H9 (cell line): ENCODE results near the gene RABGAP1. TPM values are rescaled to one million over a fixed set of nuclear protein-coding genes. Genes with fewer than 3 reads are reported as not detected.

Experiments
- DNase-seq: peaks from one replicate; pipeline ENCODE4 v3.0.0-alpha.2; 2017
- H2AFZ ChIP-seq: one replicate; pipeline ENCODE4 v1.6.1; 2013; ENCODE audit warnings: mild to moderate bottlenecking, low read length, control low read depth, moderate library complexity
- H2AK5ac ChIP-seq: 2 replicates; pipeline ENCODE4 v1.6.1; 2013; ENCODE audit warnings: low read length, control low read depth, mixed read lengths; ENCODE audit not compliant: insufficient read length
- H2BK120ac ChIP-seq: one replicate; pipeline ENCODE4 v1.6.1; 2013; ENCODE audit warnings: low read depth, mild to moderate bottlenecking, low read length, control low read depth, inconsistent platforms; ENCODE audit not compliant: poor library complexity, severe bottlenecking
- H2BK12ac ChIP-seq: 2 replicates; pipeline ENCODE4 v1.6.1; 2013; ENCODE audit warnings: low read length, control low read depth, mixed read lengths, low read depth; ENCODE audit not compliant: insufficient read length
- H2BK15ac ChIP-seq: 2 replicates; pipeline ENCODE4 v1.6.1; 2013; ENCODE audit warnings: low read depth, low read length, control low read depth
- H2BK20ac ChIP-seq: one replicate; pipeline ENCODE4 v1.6.1; 2013; ENCODE audit warnings: low read depth, mild to moderate bottlenecking, low read length, control low read depth, inconsistent platforms; ENCODE audit not compliant: poor library complexity, severe bottlenecking
- H2BK5ac ChIP-seq: 2 replicates; pipeline ENCODE4 v1.6.1; 2013; ENCODE audit warnings: low read length, control low read depth, mixed read lengths; ENCODE audit not compliant: insufficient read length
- H3K14ac ChIP-seq: 2 replicates; pipeline ENCODE4 v1.6.1; 2013; ENCODE audit warnings: low read length, control low read depth; ENCODE audit not compliant: insufficient read depth
- H3K18ac ChIP-seq: 2 replicates; pipeline ENCODE4 v1.6.1; 2013; ENCODE audit warnings: low read depth, mild to moderate bottlenecking, mixed read lengths, low read length, control low read depth; ENCODE audit not compliant: insufficient read length
- H3K23ac ChIP-seq: 2 replicates; pipeline ENCODE4 v1.6.1; 2013; ENCODE audit warnings: low read length, control low read depth, mixed read lengths, low read depth; ENCODE audit not compliant: insufficient read length
- H3K23me2 ChIP-seq: 2 replicates; pipeline ENCODE4 v1.6.1; 2013; ENCODE audit warnings: low read depth, mild to moderate bottlenecking, mixed read lengths, low read length, control low read depth; ENCODE audit not compliant: insufficient read length, poor library complexity, severe bottlenecking
- H3K27ac ChIP-seq: 2 replicates; pipeline ENCODE4 v1.5.1; 2013; ENCODE audit warnings: low read length, control low read depth, mixed read lengths, low read depth; ENCODE audit not compliant: insufficient read length
- H3K27me3 ChIP-seq: 2 replicates; pipeline ENCODE4 v1.6.1; 2013; ENCODE audit warnings: low read length, control low read depth, inconsistent platforms; ENCODE audit not compliant: insufficient read depth
- H3K4ac ChIP-seq: 2 replicates; pipeline ENCODE4 v1.6.1; 2013; ENCODE audit warnings: low read depth, mild to moderate bottlenecking, control low read depth, inconsistent platforms, low read length, moderate library complexity
- H3K4me1 ChIP-seq: 2 replicates; pipeline ENCODE4 v1.6.1; 2013; ENCODE audit warnings: low read length, control low read depth, inconsistent platforms; ENCODE audit not compliant: insufficient read depth
- H3K4me2 ChIP-seq: 2 replicates; pipeline ENCODE4 v1.6.1; 2013; ENCODE audit warnings: low read length, control low read depth, mixed read lengths; ENCODE audit not compliant: insufficient read length, insufficient read depth
- H3K56ac ChIP-seq: 2 replicates; pipeline ENCODE4 v1.6.1; 2013; ENCODE audit warnings: low read depth, mild to moderate bottlenecking, mixed read lengths, low read length, control low read depth; ENCODE audit not compliant: insufficient read length
- H3K79me1 ChIP-seq: 2 replicates; pipeline ENCODE4 v1.6.1; 2013; ENCODE audit warnings: low read depth, mild to moderate bottlenecking, moderate library complexity, low read length, control low read depth, inconsistent platforms; ENCODE audit not compliant: insufficient read depth, poor library complexity, severe bottlenecking
- H3K79me2 ChIP-seq: 2 replicates; pipeline ENCODE4 v1.6.1; 2013; ENCODE audit warnings: low read length, control low read depth, inconsistent platforms; ENCODE audit not compliant: insufficient read depth
- H3K9ac ChIP-seq: 2 replicates; pipeline ENCODE4 v1.6.1; 2013; ENCODE audit warnings: low read length, control low read depth, mixed read lengths; ENCODE audit not compliant: insufficient read length; ENCODE audit errors: extremely low read depth
- H3K9me3 ChIP-seq: one replicate; pipeline ENCODE4 v1.6.1; 2013; ENCODE audit warnings: low read depth, low read length, inconsistent platforms; ENCODE audit not compliant: control insufficient read depth
- H3T11ph ChIP-seq: one replicate; pipeline ENCODE4 v1.6.1; 2013; ENCODE audit warnings: mild to moderate bottlenecking, low read length, control low read depth, inconsistent platforms
- H4K20me1 ChIP-seq: one replicate; pipeline ENCODE4 v1.6.1; 2013; ENCODE audit not compliant: control insufficient read depth, insufficient read length, insufficient read depth
- H4K5ac ChIP-seq: 2 replicates; pipeline ENCODE4 v1.6.1; 2013; ENCODE audit warnings: low read depth, mild to moderate bottlenecking, mixed read lengths, low read length, control low read depth; ENCODE audit not compliant: insufficient read length
- H4K8ac ChIP-seq: replicated peaks from 2 replicates; pipeline ENCODE4 v1.6.1; 2013; ENCODE audit warnings: low read length, control low read depth, mixed read lengths, low read depth; ENCODE audit not compliant: insufficient read length
- H4K91ac ChIP-seq: 2 replicates; pipeline ENCODE4 v1.6.1; 2013; ENCODE audit warnings: low read depth, mild to moderate bottlenecking, moderate library complexity, mixed read lengths, low read length, control low read depth; ENCODE audit not compliant: insufficient read length
- H3K27ac Mint-ChIP-seq, 3 experiments: 2 replicates in 2 of 3; 3 replicates in 1 of 3; pipeline ENCODE4 v1.8.0; 2020 to 2021; ENCODE audit warnings: mixed read lengths in 3 of 3, mild to moderate bottlenecking in 1 of 3, moderate library complexity in 1 of 3
- H3K27me3 Mint-ChIP-seq: 2 replicates; pipeline ENCODE4 v1.8.0; 2021; ENCODE audit warnings: low read depth, mild to moderate bottlenecking, moderate library complexity, mixed read lengths
- H3K36me3 Mint-ChIP-seq, 3 experiments: 2 replicates in 2 of 3; 3 replicates in 1 of 3; pipeline ENCODE4 v1.8.0; 2020 to 2021; ENCODE audit warnings: low read depth in 3 of 3, mixed read lengths in 3 of 3; ENCODE audit not compliant: insufficient read depth in 1 of 3
- H3K4me1 Mint-ChIP-seq, 2 experiments: 2 replicates each; pipeline ENCODE4 v1.8.0; 2020; ENCODE audit warnings: mixed read lengths in 2 of 2
- H3K4me3 Mint-ChIP-seq, 2 experiments: 2 replicates in 1 of 2; 3 replicates in 1 of 2; pipeline ENCODE4 v1.8.0; 2020 to 2021; ENCODE audit warnings: mild to moderate bottlenecking in 2 of 2, mixed read lengths in 2 of 2, moderate library complexity in 1 of 2
- H3K9me3 Mint-ChIP-seq, 2 experiments: 2 replicates in 1 of 2; 3 replicates in 1 of 2; pipeline ENCODE4 v1.8.0; 2020; ENCODE audit warnings: mild to moderate bottlenecking in 2 of 2, mixed read lengths in 2 of 2, moderate library complexity in 1 of 2
- WGBS: extraction: QIAGEN DNeasy Blood & Tissue Kit; methylation state at CpG from one replicate; pipeline ENCODE4 v1.1.7; 2013; ENCODE audit warnings: missing lambda C conversion rate, low lambda C conversion rate, mixed read lengths; ENCODE audit not compliant: insufficient read length; ENCODE audit errors: extremely low coverage; 5-methylcytosine and 5-hydroxymethylcytosine counted together
- total RNA-seq: library from RNA; stranded (reverse); gene quantifications from 2 replicates; pipeline ENCODE4 v1.2.1, GENCODE V29; 2021
- TF ChIP-seq, protein P1 (sequence below): fragments of 200-600 bp; sonication (generic); conservative IDR thresholded peaks from 3 replicates; pipeline ENCODE4 v1.8.0; 2021; ENCODE audit warnings: antibody characterized with exemption, mild to moderate bottlenecking

RABGAP1 gene
- total RNA-seq, 1 experiment from 2014 or later = 31.6 TPM

DNA sequence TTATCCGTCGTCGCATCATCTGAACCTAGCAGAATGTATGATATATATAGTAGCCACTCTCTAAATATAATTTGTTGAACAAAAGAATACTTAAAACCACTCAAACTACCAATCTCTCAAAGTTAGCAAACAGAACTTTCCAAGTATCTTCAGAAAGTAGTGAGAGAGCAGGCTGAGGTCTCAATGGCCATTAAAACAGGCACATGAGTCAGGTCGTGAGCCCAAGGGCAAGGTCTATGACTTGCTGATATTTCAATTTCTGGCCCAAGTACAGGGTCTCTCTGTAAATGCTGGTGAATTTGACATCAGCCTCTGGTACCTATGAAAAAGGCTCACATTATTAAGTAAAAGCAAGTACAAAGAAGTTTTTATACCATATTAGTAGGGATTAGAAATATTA lies 187.8 kb downstream of the RABGAP1 start:
- Histone ChIP-seq H4K91ac (no peak overlapping the region), H4K5ac (no peak overlapping the region), H4K20me1 (no peaks in the 10 kb centered on the region), H3K4me2 (no peak overlapping the region), H3T11ph (no peak overlapping the region), H3K27ac (no peak overlapping the region), H3K9ac (no peak overlapping the region), H3K27me3 (no peaks in the 10 kb centered on the region), H2AK5ac (no peak overlapping the region), H3K23ac (no peak overlapping the region), H3K56ac (no peak overlapping the region), H4K8ac (no peak overlapping the region), H3K23me2 (no peaks in the 10 kb centered on the region), H3K4me1 (no peaks in the 10 kb centered on the region), H2BK5ac (no peak overlapping the region), H2BK12ac (no peak overlapping the region), H2BK15ac (no peak overlapping the region), H2BK120ac (no peak overlapping the region), H3K9me3 (no peaks in the 10 kb centered on the region), H3K79me2 (no peaks in the 10 kb centered on the region), H3K14ac (no peak overlapping the region), H2BK20ac (no peak overlapping the region), H2AFZ (no peak overlapping the region), H3K4ac (no peak overlapping the region), H3K18ac (no peak overlapping the region), H3K79me1 (no peaks in the 10 kb centered on the region)
- TF ChIP-seq, protein P1, sequence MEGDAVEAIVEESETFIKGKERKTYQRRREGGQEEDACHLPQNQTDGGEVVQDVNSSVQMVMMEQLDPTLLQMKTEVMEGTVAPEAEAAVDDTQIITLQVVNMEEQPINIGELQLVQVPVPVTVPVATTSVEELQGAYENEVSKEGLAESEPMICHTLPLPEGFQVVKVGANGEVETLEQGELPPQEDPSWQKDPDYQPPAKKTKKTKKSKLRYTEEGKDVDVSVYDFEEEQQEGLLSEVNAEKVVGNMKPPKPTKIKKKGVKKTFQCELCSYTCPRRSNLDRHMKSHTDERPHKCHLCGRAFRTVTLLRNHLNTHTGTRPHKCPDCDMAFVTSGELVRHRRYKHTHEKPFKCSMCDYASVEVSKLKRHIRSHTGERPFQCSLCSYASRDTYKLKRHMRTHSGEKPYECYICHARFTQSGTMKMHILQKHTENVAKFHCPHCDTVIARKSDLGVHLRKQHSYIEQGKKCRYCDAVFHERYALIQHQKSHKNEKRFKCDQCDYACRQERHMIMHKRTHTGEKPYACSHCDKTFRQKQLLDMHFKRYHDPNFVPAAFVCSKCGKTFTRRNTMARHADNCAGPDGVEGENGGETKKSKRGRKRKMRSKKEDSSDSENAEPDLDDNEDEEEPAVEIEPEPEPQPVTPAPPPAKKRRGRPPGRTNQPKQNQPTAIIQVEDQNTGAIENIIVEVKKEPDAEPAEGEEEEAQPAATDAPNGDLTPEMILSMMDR = no peak
- Mint-ChIP-seq H3K4me3 (no peak overlapping the region), H3K9me3 (no peaks in the 10 kb centered on the region), H3K36me3 (peaks cover 9 to 14% (median 12%) of the 10 kb centered on the region in 3 experiments; a peak in 6 of 7 replicates), H3K27ac (no peak overlapping the region), H3K27me3 (no peaks in the 10 kb centered on the region), H3K4me1 (peaks cover 15 to 26% of the 10 kb centered on the region in 2 experiments)
- no CpG with 5 or more reads among the region's 4 CpGs for WGBS
- no peak for DNase-seq
